ENCODE results near the gene PAGR1.

Gene PAGR1

GRCh38 chr16:29862884-29863668 is 47.1 kb downstream of the PAGR1 start, which contains the start of gene CDIPT (continued):
- TF ChIP-seq ZNF155 (tag by site-specific recombination; IDR thresholded peaks at IDR 0.05), result no peak
- no peak for TF ChIP-seq MEIS1 (CRISPR knock-in tag; IDR thresholded peaks at IDR 0.05; ENCODE audit: borderline replicate concordance)
- no peak for TF ChIP-seq HOXA7 (CRISPR knock-in tag; IDR thresholded peaks at IDR 0.05; ENCODE audit: borderline replicate concordance)
- no peak for TF ChIP-seq ZNF221 (tag by site-specific recombination; IDR thresholded peaks at IDR 0.05; ENCODE audit: borderline replicate concordance)
- TF ChIP-seq, protein P1, sequence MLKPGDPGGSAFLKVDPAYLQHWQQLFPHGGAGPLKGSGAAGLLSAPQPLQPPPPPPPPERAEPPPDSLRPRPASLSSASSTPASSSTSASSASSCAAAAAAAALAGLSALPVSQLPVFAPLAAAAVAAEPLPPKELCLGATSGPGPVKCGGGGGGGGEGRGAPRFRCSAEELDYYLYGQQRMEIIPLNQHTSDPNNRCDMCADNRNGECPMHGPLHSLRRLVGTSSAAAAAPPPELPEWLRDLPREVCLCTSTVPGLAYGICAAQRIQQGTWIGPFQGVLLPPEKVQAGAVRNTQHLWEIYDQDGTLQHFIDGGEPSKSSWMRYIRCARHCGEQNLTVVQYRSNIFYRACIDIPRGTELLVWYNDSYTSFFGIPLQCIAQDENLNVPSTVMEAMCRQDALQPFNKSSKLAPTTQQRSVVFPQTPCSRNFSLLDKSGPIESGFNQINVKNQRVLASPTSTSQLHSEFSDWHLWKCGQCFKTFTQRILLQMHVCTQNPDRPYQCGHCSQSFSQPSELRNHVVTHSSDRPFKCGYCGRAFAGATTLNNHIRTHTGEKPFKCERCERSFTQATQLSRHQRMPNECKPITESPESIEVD (tag by site-specific recombination; IDR thresholded peaks at IDR 0.05), result no peak; the same call in 1 of the 2 replicates
- TF ChIP-seq ZNF571 (tag by site-specific recombination; IDR thresholded peaks at IDR 0.05), result no peak
- no peak for TF ChIP-seq ZNF16 (tag by site-specific recombination; IDR thresholded peaks at IDR 0.05; ENCODE audit: low read depth)
- TF ChIP-seq SCRT2 (tag by site-specific recombination; IDR thresholded peaks at IDR 0.05), result peak; percentile 52
- TF ChIP-seq ZNF501 (tag by site-specific recombination; IDR thresholded peaks at IDR 0.05), result peak; percentile 77
- no peak for TF ChIP-seq ZNF248 (tag by site-specific recombination; IDR thresholded peaks at IDR 0.05)
- no peak for TF ChIP-seq ZNF707 (tag by site-specific recombination; IDR thresholded peaks at IDR 0.05)
- TF ChIP-seq ZNF548 (tag by site-specific recombination; IDR thresholded peaks at IDR 0.05), result no peak
- TF ChIP-seq ZNF335 (tag by site-specific recombination; conservative IDR thresholded peaks at IDR 0.05), result peak; percentile 49
- peak; percentile 62 for TF ChIP-seq YY2 (tag by site-specific recombination; IDR thresholded peaks at IDR 0.05)
- no peak for TF ChIP-seq MYNN (tag by site-specific recombination; IDR thresholded peaks at IDR 0.05; ENCODE audit: borderline replicate concordance)
- no peak for TF ChIP-seq ZNF585B (tag by site-specific recombination; IDR thresholded peaks at IDR 0.05)
- TF ChIP-seq AEBP2 (tag by site-specific recombination; IDR thresholded peaks at IDR 0.05; ENCODE audit: borderline replicate concordance), result no peak
- peak; percentile 71 for TF ChIP-seq SP2 (tag by site-specific recombination; IDR thresholded peaks at IDR 0.05)
- TF ChIP-seq, protein P2, sequence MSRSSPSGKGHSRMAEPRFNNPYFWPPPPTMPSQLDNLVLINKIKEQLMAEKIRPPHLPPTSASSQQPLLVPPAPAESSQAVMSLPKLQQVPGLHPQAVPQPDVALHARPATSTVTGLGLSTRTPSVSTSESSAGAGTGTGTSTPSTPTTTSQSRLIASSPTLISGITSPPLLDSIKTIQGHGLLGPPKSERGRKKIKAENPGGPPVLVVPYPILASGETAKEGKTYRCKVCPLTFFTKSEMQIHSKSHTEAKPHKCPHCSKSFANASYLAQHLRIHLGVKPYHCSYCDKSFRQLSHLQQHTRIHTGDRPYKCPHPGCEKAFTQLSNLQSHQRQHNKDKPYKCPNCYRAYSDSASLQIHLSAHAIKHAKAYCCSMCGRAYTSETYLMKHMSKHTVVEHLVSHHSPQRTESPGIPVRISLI (tag by site-specific recombination; IDR thresholded peaks at IDR 0.05), result peak; percentile 87
- peak; percentile 66; the same call in 1 of the 2 replicates for TF ChIP-seq SALL2 (tag by site-specific recombination; IDR thresholded peaks at IDR 0.05; ENCODE audit: borderline replicate concordance)
- TF ChIP-seq ZSCAN16 (tag by site-specific recombination; IDR thresholded peaks at IDR 0.05), result no peak
- TF ChIP-seq ATF2 (tag by site-specific recombination; IDR thresholded peaks at IDR 0.05; ENCODE audit: low read depth), result peak; percentile 97
- TF ChIP-seq, protein P3, sequence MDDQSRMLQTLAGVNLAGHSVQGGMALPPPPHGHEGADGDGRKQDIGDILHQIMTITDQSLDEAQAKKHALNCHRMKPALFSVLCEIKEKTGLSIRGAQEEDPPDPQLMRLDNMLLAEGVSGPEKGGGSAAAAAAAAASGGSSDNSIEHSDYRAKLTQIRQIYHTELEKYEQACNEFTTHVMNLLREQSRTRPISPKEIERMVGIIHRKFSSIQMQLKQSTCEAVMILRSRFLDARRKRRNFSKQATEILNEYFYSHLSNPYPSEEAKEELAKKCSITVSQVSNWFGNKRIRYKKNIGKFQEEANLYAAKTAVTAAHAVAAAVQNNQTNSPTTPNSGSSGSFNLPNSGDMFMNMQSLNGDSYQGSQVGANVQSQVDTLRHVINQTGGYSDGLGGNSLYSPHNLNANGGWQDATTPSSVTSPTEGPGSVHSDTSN (CRISPR knock-in tag; IDR thresholded peaks at IDR 0.05), result 0 out of 2 replicates have a peak, but pooled peaks have one; percentile 2
- TF ChIP-seq ZNF10 (tag by site-specific recombination; IDR thresholded peaks at IDR 0.05), result no peak
- no peak for TF ChIP-seq ZNF354C (tag by site-specific recombination; IDR thresholded peaks at IDR 0.05; ENCODE audit: borderline replicate concordance, low read depth)
- TF ChIP-seq ZNF580 (tag by site-specific recombination; IDR thresholded peaks at IDR 0.05), result peak; percentile 78; the same call in 1 of the 2 replicates
- TF ChIP-seq ZNF157 (tag by site-specific recombination; IDR thresholded peaks at IDR 0.05), result no peak
- TF ChIP-seq, protein P4, sequence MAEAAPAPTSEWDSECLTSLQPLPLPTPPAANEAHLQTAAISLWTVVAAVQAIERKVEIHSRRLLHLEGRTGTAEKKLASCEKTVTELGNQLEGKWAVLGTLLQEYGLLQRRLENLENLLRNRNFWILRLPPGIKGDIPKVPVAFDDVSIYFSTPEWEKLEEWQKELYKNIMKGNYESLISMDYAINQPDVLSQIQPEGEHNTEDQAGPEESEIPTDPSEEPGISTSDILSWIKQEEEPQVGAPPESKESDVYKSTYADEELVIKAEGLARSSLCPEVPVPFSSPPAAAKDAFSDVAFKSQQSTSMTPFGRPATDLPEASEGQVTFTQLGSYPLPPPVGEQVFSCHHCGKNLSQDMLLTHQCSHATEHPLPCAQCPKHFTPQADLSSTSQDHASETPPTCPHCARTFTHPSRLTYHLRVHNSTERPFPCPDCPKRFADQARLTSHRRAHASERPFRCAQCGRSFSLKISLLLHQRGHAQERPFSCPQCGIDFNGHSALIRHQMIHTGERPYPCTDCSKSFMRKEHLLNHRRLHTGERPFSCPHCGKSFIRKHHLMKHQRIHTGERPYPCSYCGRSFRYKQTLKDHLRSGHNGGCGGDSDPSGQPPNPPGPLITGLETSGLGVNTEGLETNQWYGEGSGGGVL (tag by site-specific recombination; IDR thresholded peaks at IDR 0.05), result peak; percentile 53; the same call in 1 of the 2 replicates
- TF ChIP-seq TRIM28 (IDR thresholded peaks at IDR 0.05; ENCODE audit: borderline replicate concordance, low read length), result peak; percentile 48; the same call in 1 of the 2 replicates
